Subcutaneous adipose tissue (tissue), 4 donors: ENCODE measurements around the gene TIGAR. TPM values are rescaled to one million over a fixed set of nuclear protein-coding genes. Genes with fewer than 3 reads are reported as not detected.

Experiments used
- CTCF ChIP-seq: fragments of 450-650 bp; IDR thresholded peaks from one replicate; pipeline ENCODE4 v1.5.1; 2016; ENCODE audit warnings: low read depth, mild to moderate bottlenecking, control low read depth, antibody characterized with exemption, moderate library complexity
- total RNA-seq, 4 donors: library from RNA; depleted of rRNA; stranded (reverse); fragments of >200 nt; gene quantifications; one replicate each; pipeline ENCODE4 v1.1.0, GENCODE V29; 2016

TIGAR gene
- total RNA-seq, 4 donors from 2014 or later = 3.1 to 13.9 (median 7.0) TPM

- TF ChIP-seq CTCF = no peak
Measured at GRCh38 chr12:4289998-4290790, 30.8 kb upstream of the TIGAR start.

DNA sequence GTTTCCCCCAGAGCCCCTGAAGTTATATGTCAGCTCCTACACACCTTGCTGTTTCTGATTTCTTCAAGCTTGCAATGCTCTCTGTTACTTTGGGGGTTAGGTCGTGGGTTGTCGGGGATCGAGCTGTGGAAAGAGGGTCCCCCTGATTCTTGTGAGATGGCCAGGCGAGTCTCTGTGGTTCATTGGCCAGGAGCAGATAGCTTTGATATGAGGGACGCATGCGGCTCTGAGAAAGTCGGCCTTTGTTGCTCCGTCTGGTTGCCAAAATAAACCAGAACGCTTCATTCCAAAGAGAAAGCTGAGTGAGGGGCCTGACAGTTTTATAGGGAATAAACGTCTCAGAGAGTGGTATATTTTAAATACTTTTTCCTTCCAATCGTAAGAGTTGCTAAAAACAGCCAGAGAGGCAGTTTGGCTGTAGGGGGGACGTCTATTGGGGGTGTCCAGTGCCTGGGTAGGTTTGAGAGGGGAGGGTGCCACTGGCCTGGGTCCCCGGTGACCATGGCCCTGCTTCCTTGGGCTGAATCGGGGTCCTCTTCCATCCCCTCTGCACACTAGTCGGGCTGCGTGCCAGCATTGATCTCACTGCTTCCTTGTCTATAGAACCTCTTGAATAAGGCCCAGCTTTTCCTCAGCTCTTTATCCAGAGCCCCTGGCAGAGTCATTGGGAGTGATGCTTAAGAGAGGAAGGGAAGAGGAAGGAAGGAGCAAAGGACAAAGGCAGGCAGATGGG is 28.5 kb upstream of the TIGAR start:
- TF ChIP-seq CTCF = no peak

GRCh38 chr12:4293299-4293965 is 27.6 kb upstream of the TIGAR start:
- no peak for TF ChIP-seq CTCF

DNA sequence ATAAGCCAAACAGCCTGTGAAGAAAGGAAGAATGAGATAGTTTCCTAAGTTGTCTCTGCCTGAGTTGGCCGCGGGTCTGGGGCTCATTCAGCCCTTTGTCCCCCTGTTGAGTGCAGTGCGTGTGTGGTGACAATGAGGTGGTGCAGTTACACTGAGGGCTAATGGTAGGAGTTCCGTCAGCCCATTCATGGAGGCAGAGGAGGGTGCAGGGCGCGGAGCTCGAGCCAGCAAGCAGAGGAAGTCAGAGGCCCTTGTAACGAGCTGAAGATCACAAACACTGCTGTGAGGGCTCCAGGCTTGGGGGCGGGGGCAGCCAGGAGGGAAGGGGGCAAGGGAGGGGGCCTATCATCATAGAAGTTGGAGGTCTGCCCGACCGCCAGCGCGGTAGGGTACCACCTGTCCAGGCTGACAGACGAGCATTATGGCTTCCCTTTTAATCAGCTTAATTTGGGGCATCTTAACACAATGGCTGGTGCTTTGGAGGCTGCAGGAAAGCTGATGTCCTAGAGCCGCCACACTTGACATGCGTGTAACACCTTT is 27.0 kb upstream of the TIGAR start:
- TF ChIP-seq CTCF = no peak

GRCh38 chr12:4296751-4297150 is 24.3 kb upstream of the TIGAR start:
- TF ChIP-seq CTCF = no peak

GRCh38 chr12:4297617-4298016 is 23.4 kb upstream of the TIGAR start:
- TF ChIP-seq CTCF = no peak

- TF ChIP-seq CTCF = no peak
Measured at GRCh38 chr12:4300883-4301282, 20.1 kb upstream of the TIGAR start.
